IgD-negative memory B cell (primary cell): ENCODE measurements around the gene PHF12. TPM values are rescaled to one million over a fixed set of nuclear protein-coding genes. Genes with fewer than 3 reads are reported as not detected.
"Not testable (repeated sequence)": the region's sequence is repeated elsewhere in the genome, so short reads cannot be mapped to it uniquely, and the experiment has no call there.

Source experiments
- H3K27ac Mint-ChIP-seq, 3 donors: one replicate each; pipeline ENCODE4 v1.8.0; 2020 to 2022; ENCODE audit warnings: mild to moderate bottlenecking in 3 of 3, mixed read lengths in 3 of 3, moderate library complexity in 1 of 3
- H3K27me3 Mint-ChIP-seq: one replicate; pipeline ENCODE4 v1.8.0; 2021; ENCODE audit warnings: mixed read lengths
- H3K36me3 Mint-ChIP-seq: one replicate; pipeline ENCODE4 v1.8.0; 2020; ENCODE audit warnings: mild to moderate bottlenecking, mixed read lengths
- H3K4me1 Mint-ChIP-seq, 3 donors: one replicate each; pipeline ENCODE4 v1.8.0; 2020 to 2022; ENCODE audit warnings: mixed read lengths in 3 of 3, mild to moderate bottlenecking in 1 of 3
- H3K4me3 Mint-ChIP-seq, 4 donors: one replicate each; pipeline ENCODE4 v1.8.0; 2020 to 2022; ENCODE audit warnings: mild to moderate bottlenecking in 4 of 4, mixed read lengths in 4 of 4, moderate library complexity in 3 of 4
- H3K9me3 Mint-ChIP-seq, 3 donors: one replicate each; pipeline ENCODE4 v1.8.0; 2020 to 2021; ENCODE audit warnings: mixed read lengths in 3 of 3, mild to moderate bottlenecking in 1 of 3
- polyA plus RNA-seq: library from polyadenylated mRNA; unstranded; fragments of 300-500 nt; fragmentation: Illumina TruSeq; gene quantifications from one replicate; pipeline ENCODE4 v1.2.3, GENCODE V29; 2021

Gene PHF12
- polyA plus RNA-seq, 1 donor from 2014 or later, result 11.6 TPM

GRCh38 chr17:28900986-28901726 is 50.2 kb downstream of the PHF12 start:
- H3K9me3 Mint-ChIP-seq, result no peaks in the 10 kb centered on the region
- H3K4me3 Mint-ChIP-seq, result peak overlapping the region in 3 of 4 donors; percentile 74 to 92 (median 91)
- peak overlapping the region in 2 of 3 donors; percentile 61 to 83 for H3K27ac Mint-ChIP-seq
- H3K27me3 Mint-ChIP-seq, result no peaks in the 10 kb centered on the region
- peaks cover 21 to 35% (median 27%) of the 10 kb centered on the region in 3 donors for H3K4me1 Mint-ChIP-seq
- H3K36me3 Mint-ChIP-seq, result no peaks in the 10 kb centered on the region

GRCh38 chr17:28899212-28899815 is 52.0 kb downstream of the PHF12 start:
- Mint-ChIP-seq H3K9me3 (no peaks in the 10 kb centered on the region), H3K27ac (peak overlapping the region in 2 of 3 donors; percentile 18 to 99), H3K4me3 (peak overlapping the region; percentile 50 to 99 (median 83)), H3K4me1 (peaks cover 26 to 42% (median 32%) of the 10 kb centered on the region in 3 donors), H3K36me3 (no peaks in the 10 kb centered on the region), H3K27me3 (no peaks in the 10 kb centered on the region)

- H3K36me3 Mint-ChIP-seq, result no peaks in the 10 kb centered on the region
- peak overlapping the region in 3 of 4 donors; percentile 17 to 99 (median 96) for H3K4me3 Mint-ChIP-seq
- no peaks in the 10 kb centered on the region for H3K27me3 Mint-ChIP-seq
- peak overlapping the region; percentile 96 to 99 (median 99) for H3K27ac Mint-ChIP-seq
- peaks cover 30 to 40% (median 34%) of the 10 kb centered on the region in 3 donors for H3K4me1 Mint-ChIP-seq
- H3K9me3 Mint-ChIP-seq, result no peaks in the 10 kb centered on the region
These were observed 52.8 kb downstream of the PHF12 start for GRCh38 chr17:28898527-28898955.

- peaks cover 5% of the 10 kb centered on the region for H3K36me3 Mint-ChIP-seq
- peak overlapping the region; percentile 96 to 99 (median 98) for H3K4me3 Mint-ChIP-seq
- no peaks in the 10 kb centered on the region for H3K27me3 Mint-ChIP-seq
- peak overlapping the region; percentile 96 to 99 (median 99) for H3K27ac Mint-ChIP-seq
- H3K9me3 Mint-ChIP-seq, result no peaks in the 10 kb centered on the region
- peaks cover 36 to 42% (median 40%) of the 10 kb centered on the region in 3 donors for H3K4me1 Mint-ChIP-seq
These were observed 53.4 kb downstream of the PHF12 start for GRCh38 chr17:28897769-28898526.

GRCh38 chr17:28896884-28897768 is 54.2 kb downstream of the PHF12 start, which contains the start of gene FLOT2:
Gene FLOT2 (minus strand): TSS chr17:28897733. CDS start chr17:28897574, 159 bp downstream.
- peaks cover 36 to 45% (median 41%) of the 10 kb centered on the region in 3 donors for H3K4me1 Mint-ChIP-seq

GRCh38 chr17:28896491-28896883 is 54.8 kb downstream of the PHF12 start:
- H3K27ac Mint-ChIP-seq, result peak overlapping the region; percentile 96 to 99 (median 99)
- H3K36me3 Mint-ChIP-seq, result peaks cover 8% of the 10 kb centered on the region
- H3K4me1 Mint-ChIP-seq, result peaks cover 33 to 45% (median 41%) of the 10 kb centered on the region in 3 donors
- H3K27me3 Mint-ChIP-seq, result no peaks in the 10 kb centered on the region
- H3K9me3 Mint-ChIP-seq, result no peaks in the 10 kb centered on the region
- peak overlapping the region; percentile 96 to 99 (median 98) for H3K4me3 Mint-ChIP-seq

More at GRCh38 chr17:28896884-28897768, 54.2 kb downstream of the PHF12 start, which contains the start of gene FLOT2:
- peak within 1 kb of the TSS; percentile 96 to 99 (median 98) for H3K4me3 Mint-ChIP-seq
- H3K27me3 Mint-ChIP-seq, result no peaks in the 10 kb centered on the region
- H3K36me3 Mint-ChIP-seq, result peaks cover 5% of the 10 kb centered on the region
- H3K9me3 Mint-ChIP-seq, result no peaks in the 10 kb centered on the region
- peak within 1 kb of the TSS; percentile 96 to 99 (median 99) for H3K27ac Mint-ChIP-seq

- peaks cover 8% of the 10 kb centered on the region for H3K36me3 Mint-ChIP-seq
- H3K4me3 Mint-ChIP-seq, result peak overlapping the region; percentile 96 to 99 (median 98)
- no peaks in the 10 kb centered on the region for H3K27me3 Mint-ChIP-seq
- H3K4me1 Mint-ChIP-seq, result peaks cover 38 to 50% (median 46%) of the 10 kb centered on the region in 3 donors
- H3K9me3 Mint-ChIP-seq, result no peaks in the 10 kb centered on the region
- H3K27ac Mint-ChIP-seq, result peak overlapping the region; percentile 96 to 99 (median 99)
These were observed 55.4 kb downstream of the PHF12 start for GRCh38 chr17:28895794-28896447.

- Mint-ChIP-seq H3K4me1 (peaks cover 41 to 57% (median 50%) of the 10 kb centered on the region in 3 donors), H3K4me3 (peak overlapping the region; percentile 78 to 97 (median 88)), H3K27ac (peak overlapping the region; percentile 94 to 99 (median 98))
- not testable (repeated sequence) for H3K27me3 Mint-ChIP-seq, H3K36me3 Mint-ChIP-seq, H3K9me3 Mint-ChIP-seq
These were observed 57.8 kb downstream of the PHF12 start for GRCh38 chr17:28893248-28894183.

GRCh38 chr17:28892024-28892423 is 59.3 kb downstream of the PHF12 start:
- Mint-ChIP-seq H3K27me3 (no peaks in the 10 kb centered on the region), H3K4me3 (peak overlapping the region in 3 of 4 donors; percentile 67 to 91 (median 71)), H3K4me1 (peaks cover 48 to 58% (median 55%) of the 10 kb centered on the region in 3 donors), H3K9me3 (no peaks in the 10 kb centered on the region), H3K27ac (peak overlapping the region; percentile 88 to 98 (median 90)), H3K36me3 (peaks cover 8% of the 10 kb centered on the region)

- Mint-ChIP-seq H3K4me3 (peak overlapping the region; percentile 38 to 72 (median 62)), H3K4me1 (peaks cover 40 to 56% (median 54%) of the 10 kb centered on the region in 3 donors), H3K36me3 (peaks cover 8% of the 10 kb centered on the region), H3K9me3 (no peaks in the 10 kb centered on the region), H3K27me3 (no peaks in the 10 kb centered on the region), H3K27ac (peak overlapping the region; percentile 81 to 96 (median 88))
These were observed 60.1 kb downstream of the PHF12 start for GRCh38 chr17:28891201-28891600.

- peak overlapping the region in 1 of 4 donors; percentile 41 for H3K4me3 Mint-ChIP-seq
- H3K9me3 Mint-ChIP-seq, result no peaks in the 10 kb centered on the region
- peaks cover 8% of the 10 kb centered on the region for H3K36me3 Mint-ChIP-seq
- H3K27ac Mint-ChIP-seq, result peak overlapping the region in 1 of 3 donors; percentile 16
- H3K4me1 Mint-ChIP-seq, result peaks cover 38 to 48% (median 47%) of the 10 kb centered on the region in 3 donors
- H3K27me3 Mint-ChIP-seq, result no peaks in the 10 kb centered on the region
These were observed 61.3 kb downstream of the PHF12 start for GRCh38 chr17:28889996-28890395.

- Mint-ChIP-seq H3K4me1 (peaks cover 46 to 48% (median 48%) of the 10 kb centered on the region in 3 donors), H3K27ac (peak overlapping the region in 2 of 3 donors; percentile 41 to 54), H3K27me3 (no peaks in the 10 kb centered on the region), H3K9me3 (no peaks in the 10 kb centered on the region), H3K36me3 (peaks cover 8% of the 10 kb centered on the region), H3K4me3 (peak overlapping the region; percentile 18 to 90 (median 50))
These were observed 62.5 kb downstream of the PHF12 start for GRCh38 chr17:28888832-28889231.
